Smooth muscle cell (in vitro differentiated cells): ENCODE data around the gene DYRK1B. TPM values are rescaled to one million over a fixed set of nuclear protein-coding genes. Genes with fewer than 3 reads are reported as not detected.

Source experiments
- DNase-seq: peaks from one replicate; lab custom pipeline; 2025; ENCODE audit not compliant: unreplicated experiment; lab: John Stamatoyannopoulos, UW
- H2AFZ ChIP-seq: fragments of 200-600 bp; sonication (generic); 2 replicates; pipeline ENCODE4 v1.6.0; 2016; ENCODE audit warnings: antibody characterized with exemption, low read depth, mild to moderate bottlenecking
- H3F3A ChIP-seq: fragments of 200-600 bp; sonication (generic); 2 replicates; pipeline ENCODE4 v1.6.0; 2017; ENCODE audit warnings: antibody characterized with exemption, low read depth
- H3K27ac ChIP-seq: fragments of 200-600 bp; sonication (generic); 2 replicates; pipeline ENCODE4 v1.5.1; 2016; ENCODE audit warnings: low read depth, mild to moderate bottlenecking
- H3K27me3 ChIP-seq: fragments of 200-600 bp; sonication (generic); 2 replicates; pipeline ENCODE4 v1.6.1; 2016; ENCODE audit warnings: low read depth, mild to moderate bottlenecking
- H3K36me3 ChIP-seq: fragments of 200-600 bp; sonication (generic); 2 replicates; pipeline ENCODE4 v1.5.1; 2016; ENCODE audit warnings: low read depth
- H3K4me1 ChIP-seq: fragments of 200-600 bp; sonication (generic); 2 replicates; pipeline ENCODE4 v1.5.1; 2016; ENCODE audit warnings: low read depth
- H3K4me2 ChIP-seq: fragments of 200-600 bp; sonication (generic); 2 replicates; pipeline ENCODE4 v1.6.0; 2016; ENCODE audit warnings: mild to moderate bottlenecking
- H3K4me3 ChIP-seq: fragments of 200-600 bp; sonication (generic); 2 replicates; pipeline ENCODE4 v1.5.1; 2016; ENCODE audit warnings: mild to moderate bottlenecking
- H3K79me2 ChIP-seq: fragments of 200-600 bp; sonication (generic); 2 replicates; pipeline ENCODE4 v1.6.0; 2016; ENCODE audit warnings: low read depth, mild to moderate bottlenecking
- H3K9ac ChIP-seq: fragments of 200-600 bp; sonication (generic); 2 replicates; pipeline ENCODE4 v1.6.0; 2016; ENCODE audit warnings: low read depth
- H3K9me3 ChIP-seq: fragments of 200-600 bp; sonication (generic); replicated peaks from 2 replicates; pipeline ENCODE4 v1.5.1; 2016; ENCODE audit warnings: low read depth
- H4K20me1 ChIP-seq: fragments of 200-600 bp; sonication (generic); 2 replicates; pipeline ENCODE4 v1.6.0; 2016; ENCODE audit warnings: low read depth
- WGBS: methylation state at CpG from one replicate; pipeline ENCODE4 v1.1.7; 2016; ENCODE audit warnings: low lambda C conversion rate; 5-methylcytosine and 5-hydroxymethylcytosine counted together
- polyA plus RNA-seq: library from polyadenylated mRNA; unstranded; fragments of >200 nt; fragmentation: Nextera tagmentation; extraction: Ambion mirVana; gene quantifications from 2 replicates; pipeline ENCODE4 v1.2.1, GENCODE V29; 2016
- total RNA-seq: library from RNA; depleted of rRNA; stranded (reverse); fragments of >200 nt; gene quantifications from 2 replicates; pipeline ENCODE4 v1.2.3, GENCODE V29; 2014
- TF ChIP-seq, protein P1 (sequence below): fragments of 200-600 bp; sonication (generic); IDR thresholded peaks from 2 replicates; pipeline ENCODE4 v1.5.1; 2017; ENCODE audit warnings: borderline replicate concordance, mild to moderate bottlenecking, antibody characterized with exemption; ENCODE audit not compliant: insufficient read depth, poor library complexity, severe bottlenecking

The DYRK1B gene
- total and polyA plus RNA-seq, 2 experiments from 2014 or later = 9.2 to 14.1 TPM

DNA sequence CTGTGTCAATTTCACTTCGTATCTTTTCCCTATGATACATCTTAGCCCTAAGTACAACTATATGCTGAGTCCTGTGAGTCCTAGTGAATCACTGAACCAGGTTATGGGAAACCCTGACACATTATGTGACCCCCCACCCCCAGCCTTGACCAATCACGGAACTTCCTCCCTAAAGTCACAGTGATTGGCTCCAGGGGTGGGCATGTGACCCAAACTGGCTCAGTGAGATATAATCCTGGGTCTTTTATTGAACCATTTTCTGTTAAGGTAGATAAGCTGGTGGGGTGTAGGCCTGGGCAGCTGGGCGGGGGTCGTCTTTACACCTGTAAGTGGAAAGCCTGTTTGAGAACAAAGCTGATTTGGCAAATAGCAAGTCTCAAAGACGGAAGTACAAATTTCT is 32.0 kb upstream of the DYRK1B start:
- Histone ChIP-seq H3K4me3 (no peak overlapping the region), H2AFZ (no peak overlapping the region), H3K79me2 (no peaks in the 10 kb centered on the region), H4K20me1 (no peaks in the 10 kb centered on the region), H3K4me1 (no peaks in the 10 kb centered on the region), H3K9ac (no peak overlapping the region), H3K9me3 (no peaks in the 10 kb centered on the region), H3F3A (no peaks in the 10 kb centered on the region), H3K27me3 (no peaks in the 10 kb centered on the region), H3K36me3 (no peaks in the 10 kb centered on the region), H3K27ac (no peak overlapping the region), H3K4me2 (no peak overlapping the region)
- WGBS = 89% methylated on average over 5 of the region's 5 CpGs
- DNase-seq = no peak
- TF ChIP-seq, protein P1, sequence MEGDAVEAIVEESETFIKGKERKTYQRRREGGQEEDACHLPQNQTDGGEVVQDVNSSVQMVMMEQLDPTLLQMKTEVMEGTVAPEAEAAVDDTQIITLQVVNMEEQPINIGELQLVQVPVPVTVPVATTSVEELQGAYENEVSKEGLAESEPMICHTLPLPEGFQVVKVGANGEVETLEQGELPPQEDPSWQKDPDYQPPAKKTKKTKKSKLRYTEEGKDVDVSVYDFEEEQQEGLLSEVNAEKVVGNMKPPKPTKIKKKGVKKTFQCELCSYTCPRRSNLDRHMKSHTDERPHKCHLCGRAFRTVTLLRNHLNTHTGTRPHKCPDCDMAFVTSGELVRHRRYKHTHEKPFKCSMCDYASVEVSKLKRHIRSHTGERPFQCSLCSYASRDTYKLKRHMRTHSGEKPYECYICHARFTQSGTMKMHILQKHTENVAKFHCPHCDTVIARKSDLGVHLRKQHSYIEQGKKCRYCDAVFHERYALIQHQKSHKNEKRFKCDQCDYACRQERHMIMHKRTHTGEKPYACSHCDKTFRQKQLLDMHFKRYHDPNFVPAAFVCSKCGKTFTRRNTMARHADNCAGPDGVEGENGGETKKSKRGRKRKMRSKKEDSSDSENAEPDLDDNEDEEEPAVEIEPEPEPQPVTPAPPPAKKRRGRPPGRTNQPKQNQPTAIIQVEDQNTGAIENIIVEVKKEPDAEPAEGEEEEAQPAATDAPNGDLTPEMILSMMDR = no peak

DNA sequence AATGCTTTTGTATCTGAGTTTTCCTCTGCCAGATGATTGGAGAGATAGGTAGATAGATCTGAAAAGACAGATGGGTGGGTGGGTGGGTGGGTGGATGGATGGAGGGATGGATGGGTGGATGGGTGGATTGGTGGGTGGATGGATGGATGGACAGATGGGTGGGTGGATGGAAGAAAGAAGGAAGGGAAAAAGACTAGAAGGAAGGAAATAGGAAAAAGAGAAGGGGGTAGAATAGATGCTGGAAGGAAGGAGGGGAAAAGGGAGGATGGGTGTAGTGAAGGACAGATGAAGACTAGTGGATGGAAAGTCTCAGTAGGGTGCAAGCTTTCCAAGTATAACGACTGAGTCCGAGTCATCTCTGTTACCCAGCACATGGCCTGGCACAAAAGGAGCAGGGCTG is 31.2 kb upstream of the DYRK1B start:
- Histone ChIP-seq H3K4me1 (no peaks in the 10 kb centered on the region), H3K79me2 (no peaks in the 10 kb centered on the region), H3K9me3 (no peaks in the 10 kb centered on the region), H2AFZ (no peak overlapping the region), H3K4me3 (no peak overlapping the region), H3K27me3 (no peaks in the 10 kb centered on the region), H3K27ac (no peak overlapping the region), H3K4me2 (no peak overlapping the region), H3F3A (no peaks in the 10 kb centered on the region), H3K36me3 (no peaks in the 10 kb centered on the region), H3K9ac (no peak overlapping the region), H4K20me1 (no peaks in the 10 kb centered on the region)
- no peak for DNase-seq
- WGBS = 89% methylated on average over 2 of the region's 2 CpGs
- TF ChIP-seq, protein P1 = no peak

DNA sequence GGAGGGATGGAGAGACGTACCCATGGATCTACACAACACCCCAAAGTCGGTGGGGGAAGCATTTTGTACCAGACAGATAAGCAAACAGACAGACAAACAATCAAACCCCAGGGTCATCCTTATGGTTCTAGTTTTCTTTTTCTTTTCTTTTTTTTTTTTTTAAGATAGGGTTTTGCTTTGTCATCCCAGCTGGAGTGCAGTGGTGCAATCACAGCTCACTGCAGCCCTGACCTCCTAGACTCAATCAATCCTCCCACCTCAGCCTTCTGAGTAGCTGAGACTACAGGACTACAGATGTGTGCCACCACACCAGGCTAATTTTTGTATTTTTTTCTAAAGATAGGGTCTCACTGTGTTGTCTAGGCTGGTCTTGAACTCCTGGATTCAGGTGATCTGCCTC is 30.2 kb upstream of the DYRK1B start:
- no peaks in the 10 kb centered on the region for H3K9me3 ChIP-seq
- no peaks in the 10 kb centered on the region for H4K20me1 ChIP-seq
- no peaks in the 10 kb centered on the region for H3K27me3 ChIP-seq
- no peaks in the 10 kb centered on the region for H3K4me1 ChIP-seq
- H3K4me2 ChIP-seq = no peak overlapping the region
- TF ChIP-seq, protein P1 = no peak
- no peaks in the 10 kb centered on the region for H3K79me2 ChIP-seq
- H3K4me3 ChIP-seq = no peak overlapping the region
- H3K27ac ChIP-seq = no peak overlapping the region
- H3K36me3 ChIP-seq = no peaks in the 10 kb centered on the region
- no peak overlapping the region for H2AFZ ChIP-seq
- no peaks in the 10 kb centered on the region for H3F3A ChIP-seq
- H3K9ac ChIP-seq = no peak overlapping the region
- DNase-seq = no peak
- WGBS = 87% methylated on average over 2 of the region's 2 CpGs

DNA sequence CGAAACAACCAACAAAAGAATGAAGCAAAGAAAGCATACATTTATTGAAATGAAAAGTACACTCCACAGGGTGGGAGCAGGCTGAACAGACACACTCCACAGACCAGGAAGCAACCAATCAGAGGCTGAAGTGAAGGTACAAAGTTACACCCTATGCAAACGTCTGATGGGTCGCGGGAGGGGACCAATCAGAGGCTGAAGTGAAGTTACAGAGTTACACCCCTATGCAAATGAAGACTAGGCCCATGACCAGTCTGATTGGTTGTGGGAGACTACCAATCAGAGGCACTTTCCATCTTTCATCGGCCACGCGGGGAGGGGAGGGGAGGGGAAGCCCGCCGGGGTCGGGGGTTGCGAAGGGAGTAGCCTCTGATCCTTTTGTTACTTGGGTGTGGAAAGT is 24.6 kb upstream of the DYRK1B start:
- no peaks in the 10 kb centered on the region for H3K27me3 ChIP-seq
- 54% methylated on average over 10 of the region's 11 CpGs for WGBS
- H3K36me3 ChIP-seq = no peaks in the 10 kb centered on the region
- no peak for DNase-seq
- H3K9me3 ChIP-seq = no peaks in the 10 kb centered on the region
- TF ChIP-seq, protein P1 = no peak
- H3K4me3 ChIP-seq = peak overlapping the region; percentile 10
- no peak overlapping the region for H3K27ac ChIP-seq
- H3K4me1 ChIP-seq = no peaks in the 10 kb centered on the region
- no peaks in the 10 kb centered on the region for H4K20me1 ChIP-seq
- no peaks in the 10 kb centered on the region for H3K79me2 ChIP-seq
- H3F3A ChIP-seq = no peaks in the 10 kb centered on the region
- no peak overlapping the region for H2AFZ ChIP-seq
- H3K4me2 ChIP-seq = no peak overlapping the region
- H3K9ac ChIP-seq = no peak overlapping the region
